ENCODE measurements around the gene ANGPTL2.
A peak's percentile ranks its signal among the peaks of the same experiment; 100 is the strongest.

Gene ANGPTL2

GRCh38 chr9:127168756-127169574 lies 46.5 kb upstream of the ANGPTL2 start:
- Histone ChIP-seq H3K36me3 (ENCODE audit: control insufficient read depth, insufficient read depth, low read length) (no peaks in the 10 kb centered on the region), H3K4me3 (replicated peaks; ENCODE audit: low read depth, low read length) (no peak overlapping the region), H3K27me3 (replicated peaks; ENCODE audit: control insufficient read depth, insufficient read depth, low read length) (no peaks in the 10 kb centered on the region)
- DNase-seq (ENCODE audit: extremely low read depth, insufficient read length), result no peak
- TF ChIP-seq CTCF (IDR thresholded peaks at IDR 0.05; ENCODE audit: insufficient read depth, low read length, poor library complexity, severe bottlenecking), result no peak

- Histone ChIP-seq H3K36me3 (ENCODE audit: control insufficient read depth, insufficient read depth, low read length) (no peaks in the 10 kb centered on the region), H3K4me3 (replicated peaks; ENCODE audit: low read depth, low read length) (no peak overlapping the region), H3K27me3 (replicated peaks; ENCODE audit: control insufficient read depth, insufficient read depth, low read length) (no peaks in the 10 kb centered on the region)
- DNase-seq (ENCODE audit: extremely low read depth, insufficient read length), result no peak
- TF ChIP-seq CTCF (IDR thresholded peaks at IDR 0.05; ENCODE audit: insufficient read depth, low read length, poor library complexity, severe bottlenecking), result no peak
Measured at GRCh38 chr9:127167560-127168326, 45.3 kb upstream of the ANGPTL2 start.

- H3K4me3 ChIP-seq (replicated peaks; ENCODE audit: low read depth, low read length), result no peak overlapping the region
- no peaks in the 10 kb centered on the region for H3K36me3 ChIP-seq (ENCODE audit: control insufficient read depth, insufficient read depth, low read length)
- TF ChIP-seq CTCF (IDR thresholded peaks at IDR 0.05; ENCODE audit: insufficient read depth, low read length, poor library complexity, severe bottlenecking), result no peak
- DNase-seq (ENCODE audit: extremely low read depth, insufficient read length), result peak; percentile 91
- no peaks in the 10 kb centered on the region for H3K27me3 ChIP-seq (replicated peaks; ENCODE audit: control insufficient read depth, insufficient read depth, low read length)
Measured at GRCh38 chr9:127166651-127167524, 44.5 kb upstream of the ANGPTL2 start.

- no peak for TF ChIP-seq CTCF (IDR thresholded peaks at IDR 0.05; ENCODE audit: insufficient read depth, low read length, poor library complexity, severe bottlenecking)
- peak; percentile 56 for DNase-seq (ENCODE audit: extremely low read depth, insufficient read length)
- no peaks in the 10 kb centered on the region for H3K27me3 ChIP-seq (replicated peaks; ENCODE audit: control insufficient read depth, insufficient read depth, low read length)
- H3K36me3 ChIP-seq (ENCODE audit: control insufficient read depth, insufficient read depth, low read length), result no peaks in the 10 kb centered on the region
- H3K4me3 ChIP-seq (replicated peaks; ENCODE audit: low read depth, low read length), result no peak overlapping the region
Measured at GRCh38 chr9:127166111-127166510, 43.7 kb upstream of the ANGPTL2 start.

GRCh38 chr9:127165116-127165515 lies 42.7 kb upstream of the ANGPTL2 start:
- H3K36me3 ChIP-seq (ENCODE audit: control insufficient read depth, insufficient read depth, low read length), result no peaks in the 10 kb centered on the region
- no peaks in the 10 kb centered on the region for H3K27me3 ChIP-seq (replicated peaks; ENCODE audit: control insufficient read depth, insufficient read depth, low read length)
- no peak for TF ChIP-seq CTCF (IDR thresholded peaks at IDR 0.05; ENCODE audit: insufficient read depth, low read length, poor library complexity, severe bottlenecking)
- no peak for DNase-seq (ENCODE audit: extremely low read depth, insufficient read length)
- no peak overlapping the region for H3K4me3 ChIP-seq (replicated peaks; ENCODE audit: low read depth, low read length)

Measured in GM06990 (cell line).